SU-DHL-6 (cell line): ENCODE measurements around the gene ARHGAP26.

ENCODE experiments used
- H2AFZ ChIP-seq: fragments of 200-600 bp; sonication (generic); 2 replicates; pipeline ENCODE4 v1.6.1; 2014; ENCODE audit warnings: low read depth, mild to moderate bottlenecking, moderate library complexity, mixed read lengths, antibody characterized with exemption, low read length; ENCODE audit not compliant: severe bottlenecking
- H3F3A ChIP-seq: fragments of 200-600 bp; shearing (Covaris generic); 2 replicates; pipeline ENCODE4 v1.6.0; 2016; ENCODE audit warnings: antibody characterized with exemption, mild to moderate bottlenecking; ENCODE audit not compliant: insufficient read depth
- H3K27ac ChIP-seq: fragments of 200-600 bp; sonication (generic); 2 replicates; pipeline ENCODE4 v1.5.1; 2016; ENCODE audit warnings: low read depth, mild to moderate bottlenecking, low read length, moderate library complexity, mixed read lengths
- H3K27me3 ChIP-seq: fragments of 200-600 bp; sonication (generic), shearing (Covaris generic); 2 replicates; pipeline ENCODE4 v1.6.0; 2014; ENCODE audit warnings: mild to moderate bottlenecking, low read length
- H3K36me3 ChIP-seq: fragments of 200-600 bp; sonication (generic); 2 replicates; pipeline ENCODE4 v1.6.1; 2014; ENCODE audit warnings: mild to moderate bottlenecking, low read length, mixed read lengths
- H3K4me2 ChIP-seq: fragments of 300-600, 200-600 bp; shearing (Covaris generic), sonication (generic); 2 replicates; pipeline ENCODE4 v1.6.0; 2014; ENCODE audit warnings: low read length, low read depth, mild to moderate bottlenecking; ENCODE audit not compliant: poor library complexity, severe bottlenecking
- H3K4me3 ChIP-seq: fragments of 200-600 bp; sonication (generic); 2 replicates; pipeline ENCODE4 v1.5.1; 2014; ENCODE audit warnings: antibody characterized with exemption, low read length, mild to moderate bottlenecking, mixed read lengths; ENCODE audit not compliant: insufficient read depth, poor library complexity, severe bottlenecking
- H3K79me2 ChIP-seq: fragments of 200-600 bp; sonication (generic); 2 replicates; pipeline ENCODE4 v1.6.1; 2014; ENCODE audit warnings: mild to moderate bottlenecking, low read length, moderate library complexity; ENCODE audit not compliant: insufficient read depth
- H3K9ac ChIP-seq: fragments of 200-600 bp; sonication (generic); 2 replicates; pipeline ENCODE4 v1.7.0; 2014; ENCODE audit warnings: mild to moderate bottlenecking, low read length
- H3K9me2 ChIP-seq: fragments of 200-600 bp; sonication (generic); replicated peaks from 2 replicates; pipeline ENCODE4 v1.6.1; 2014; ENCODE audit warnings: low read length; ENCODE audit not compliant: insufficient read depth
- H3K9me3 ChIP-seq: fragments of 200-600 bp; sonication (generic); 2 replicates; pipeline ENCODE4 v1.6.1; 2014; ENCODE audit warnings: low read length, mixed read lengths; ENCODE audit not compliant: insufficient read depth
- H4K20me1 ChIP-seq: fragments of 200-600 bp; sonication (generic); 2 replicates; pipeline ENCODE4 v1.6.1; 2014; ENCODE audit warnings: low read depth, mild to moderate bottlenecking, antibody characterized with exemption, low read length, moderate library complexity, mixed read lengths
- EZH2phosphoT487 ChIP-seq: fragments of 200-600 bp; sonication (generic), shearing (Covaris generic); conservative IDR thresholded peaks from 2 replicates; pipeline ENCODE4 v1.6.1; 2018; ENCODE audit warnings: mild to moderate bottlenecking, antibody characterized with exemption, low read length, moderate library complexity, mixed read lengths
- TF ChIP-seq, protein P1 (sequence below): fragments of 200-600 bp; sonication (generic); IDR thresholded peaks from one replicate; pipeline ENCODE4 v1.5.1; 2017; ENCODE audit warnings: antibody characterized with exemption, mild to moderate bottlenecking, low read length, moderate library complexity; ENCODE audit not compliant: insufficient read depth, poor library complexity, severe bottlenecking

Gene ARHGAP26

DNA sequence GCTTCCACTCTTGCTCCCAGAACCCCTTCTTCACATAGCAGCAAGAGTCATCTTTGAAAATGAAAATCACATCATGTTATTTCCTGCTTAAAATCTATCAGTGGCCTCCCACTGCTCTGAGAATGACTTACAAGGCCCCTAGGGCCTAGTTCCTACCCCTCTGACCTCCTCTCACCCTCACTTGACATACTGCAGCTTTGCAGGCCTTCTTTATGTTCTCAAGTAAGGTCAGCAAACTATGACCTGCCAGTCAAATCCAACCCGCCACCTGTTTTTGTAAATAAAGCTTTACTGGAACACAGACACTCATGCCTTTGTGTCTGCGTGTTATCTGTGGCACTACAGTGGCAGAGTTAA is 447.6 kb downstream of the ARHGAP26 start:
- TF ChIP-seq, protein P1, sequence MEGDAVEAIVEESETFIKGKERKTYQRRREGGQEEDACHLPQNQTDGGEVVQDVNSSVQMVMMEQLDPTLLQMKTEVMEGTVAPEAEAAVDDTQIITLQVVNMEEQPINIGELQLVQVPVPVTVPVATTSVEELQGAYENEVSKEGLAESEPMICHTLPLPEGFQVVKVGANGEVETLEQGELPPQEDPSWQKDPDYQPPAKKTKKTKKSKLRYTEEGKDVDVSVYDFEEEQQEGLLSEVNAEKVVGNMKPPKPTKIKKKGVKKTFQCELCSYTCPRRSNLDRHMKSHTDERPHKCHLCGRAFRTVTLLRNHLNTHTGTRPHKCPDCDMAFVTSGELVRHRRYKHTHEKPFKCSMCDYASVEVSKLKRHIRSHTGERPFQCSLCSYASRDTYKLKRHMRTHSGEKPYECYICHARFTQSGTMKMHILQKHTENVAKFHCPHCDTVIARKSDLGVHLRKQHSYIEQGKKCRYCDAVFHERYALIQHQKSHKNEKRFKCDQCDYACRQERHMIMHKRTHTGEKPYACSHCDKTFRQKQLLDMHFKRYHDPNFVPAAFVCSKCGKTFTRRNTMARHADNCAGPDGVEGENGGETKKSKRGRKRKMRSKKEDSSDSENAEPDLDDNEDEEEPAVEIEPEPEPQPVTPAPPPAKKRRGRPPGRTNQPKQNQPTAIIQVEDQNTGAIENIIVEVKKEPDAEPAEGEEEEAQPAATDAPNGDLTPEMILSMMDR, result no peak
- no peak for TF ChIP-seq EZH2phosphoT487
- Histone ChIP-seq H3K27ac (no peak overlapping the region), H3F3A (no peaks in the 10 kb centered on the region), H3K9me3 (no peaks in the 10 kb centered on the region), H3K9ac (no peak overlapping the region), H3K4me3 (no peak overlapping the region), H3K9me2 (no peaks in the 10 kb centered on the region), H2AFZ (no peak overlapping the region), H4K20me1 (no peaks in the 10 kb centered on the region), H3K27me3 (no peaks in the 10 kb centered on the region; the same call in 1 of the 2 replicates), H3K4me2 (no peak overlapping the region), H3K36me3 (no peaks in the 10 kb centered on the region), H3K79me2 (no peaks in the 10 kb centered on the region)

DNA sequence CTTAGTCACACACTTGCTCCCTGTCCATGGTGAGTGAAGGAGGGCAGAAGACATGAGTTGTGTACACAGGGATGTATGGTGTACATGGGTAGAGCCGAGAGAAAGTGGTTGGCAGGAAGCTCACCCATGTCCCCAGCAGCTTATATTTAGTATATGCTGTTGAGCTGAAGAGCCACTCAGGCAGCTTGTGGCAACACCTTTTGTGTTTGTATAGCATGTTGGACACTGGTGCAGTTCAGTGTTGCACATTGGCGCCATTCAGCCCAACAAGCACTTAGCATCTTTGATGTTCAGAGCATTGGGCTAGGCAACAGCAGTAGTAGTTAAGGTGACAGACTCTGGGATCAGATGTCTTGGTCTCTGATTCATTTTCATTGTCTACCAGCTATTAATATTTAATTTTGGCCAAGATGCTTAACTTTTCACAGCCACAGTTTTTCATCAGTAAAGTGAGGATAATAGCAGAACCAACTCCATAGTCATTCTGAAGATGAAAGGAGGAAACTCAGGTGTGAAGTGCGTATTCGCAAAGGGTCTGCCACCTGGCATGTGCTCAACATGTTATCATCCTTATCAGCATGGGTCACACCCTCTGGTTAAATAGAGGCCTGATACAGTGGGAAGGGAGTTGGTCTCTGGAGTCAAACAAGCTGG is 448.5 kb downstream of the ARHGAP26 start:
- no peak overlapping the region for H3K4me2 ChIP-seq
- H3K36me3 ChIP-seq, result no peaks in the 10 kb centered on the region
- H4K20me1 ChIP-seq, result no peaks in the 10 kb centered on the region
- no peak overlapping the region for H3K4me3 ChIP-seq
- no peaks in the 10 kb centered on the region for H3K9me3 ChIP-seq
- H3K27ac ChIP-seq, result no peak overlapping the region
- H3K79me2 ChIP-seq, result no peaks in the 10 kb centered on the region
- H3K9ac ChIP-seq, result no peak overlapping the region
- H3F3A ChIP-seq, result no peaks in the 10 kb centered on the region
- TF ChIP-seq EZH2phosphoT487, result no peak
- TF ChIP-seq, protein P1, result no peak
- no peaks in the 10 kb centered on the region for H3K9me2 ChIP-seq
- H3K27me3 ChIP-seq, result no peaks in the 10 kb centered on the region; the same call in 1 of the 2 replicates
- no peak overlapping the region for H2AFZ ChIP-seq

DNA sequence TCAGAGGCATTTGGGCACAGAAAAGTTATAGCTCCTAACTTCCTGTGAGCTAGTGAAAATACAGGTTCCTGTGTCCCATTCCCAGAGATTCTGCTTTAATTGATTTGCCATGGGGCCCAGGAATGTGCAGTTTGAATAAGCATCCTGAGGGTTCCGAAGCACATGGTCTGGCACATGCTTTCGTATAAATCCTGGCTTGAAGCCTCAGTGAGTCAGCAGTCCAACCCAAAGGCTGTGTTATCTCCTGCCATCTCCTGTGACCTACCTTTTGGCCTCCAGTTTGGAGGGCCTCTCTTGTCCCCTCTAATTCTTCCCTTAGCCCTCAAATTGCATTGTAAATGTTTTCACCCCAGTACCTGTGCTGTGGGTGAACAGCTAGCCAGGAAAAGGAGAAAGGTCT is 449.5 kb downstream of the ARHGAP26 start:
- H3K36me3 ChIP-seq, result no peaks in the 10 kb centered on the region
- H3K4me2 ChIP-seq, result no peak overlapping the region
- TF ChIP-seq, protein P1, result no peak
- no peak for TF ChIP-seq EZH2phosphoT487
- no peaks in the 10 kb centered on the region for H3K9me3 ChIP-seq
- no peak overlapping the region for H3K4me3 ChIP-seq
- no peak overlapping the region for H3K27ac ChIP-seq
- H3K27me3 ChIP-seq, result no peaks in the 10 kb centered on the region
- no peaks in the 10 kb centered on the region for H3K9me2 ChIP-seq
- no peaks in the 10 kb centered on the region for H3K79me2 ChIP-seq
- no peaks in the 10 kb centered on the region for H3F3A ChIP-seq
- H2AFZ ChIP-seq, result no peak overlapping the region
- no peak overlapping the region for H3K9ac ChIP-seq
- no peaks in the 10 kb centered on the region for H4K20me1 ChIP-seq
